Loucy (cell line): Measurements from ENCODE around the gene ARRDC1.

Experiments
- H2AFZ ChIP-seq: fragments of 200-600 bp; sonication (generic); 2 replicates; pipeline ENCODE4 v1.6.0; 2016; ENCODE audit warnings: antibody characterized with exemption, mild to moderate bottlenecking, low read length, moderate library complexity
- H3F3A ChIP-seq: fragments of 200-600 bp; 2 replicates; pipeline ENCODE4 v1.6.0; 2016; ENCODE audit warnings: antibody characterized with exemption, low read depth, mild to moderate bottlenecking
- H3K27me3 ChIP-seq: fragments of 200-600 bp; sonication (generic); 2 replicates; pipeline ENCODE4 v1.6.1; 2014; ENCODE audit warnings: low read length, mild to moderate bottlenecking; ENCODE audit not compliant: insufficient read depth, poor library complexity, severe bottlenecking
- H3K36me3 ChIP-seq: fragments of 200-600 bp; sonication (generic); 2 replicates; pipeline ENCODE4 v1.6.1; 2016; ENCODE audit warnings: low read length; ENCODE audit not compliant: insufficient read depth
- H3K4me1 ChIP-seq: fragments of 200-600 bp; sonication (generic); 2 replicates; pipeline ENCODE4 v1.5.1; 2014; ENCODE audit warnings: low read length, mild to moderate bottlenecking; ENCODE audit not compliant: insufficient read depth, poor library complexity, severe bottlenecking
- H3K4me2 ChIP-seq: fragments of 200-600 bp; sonication (generic); 2 replicates; pipeline ENCODE4 v1.6.0; 2014; ENCODE audit warnings: antibody characterized with exemption, low read length, low read depth, mild to moderate bottlenecking; ENCODE audit not compliant: poor library complexity, severe bottlenecking
- H3K4me3 ChIP-seq: fragments of 200-600 bp; sonication (generic); 2 replicates; pipeline ENCODE4 v1.5.1; 2014; ENCODE audit warnings: low read length, mild to moderate bottlenecking, mixed read lengths; ENCODE audit not compliant: poor library complexity, severe bottlenecking
- H3K79me2 ChIP-seq: fragments of 200-600 bp; sonication (generic); 2 replicates; pipeline ENCODE4 v1.6.1; 2014; ENCODE audit warnings: low read length; ENCODE audit not compliant: insufficient read depth
- H3K9ac ChIP-seq: fragments of 200-600 bp; sonication (generic); 2 replicates; pipeline ENCODE4 v1.6.0; 2014; ENCODE audit warnings: mild to moderate bottlenecking, low read depth, low read length, moderate library complexity; ENCODE audit not compliant: poor library complexity, severe bottlenecking
- H3K9me2 ChIP-seq: fragments of 200-600 bp; sonication (generic); replicated peaks from 2 replicates; pipeline ENCODE4 v1.6.1; 2016; ENCODE audit warnings: low read depth, low read length, mixed read lengths
- H3K9me3 ChIP-seq: fragments of 200-600 bp; sonication (generic); 2 replicates; pipeline ENCODE4 v1.6.1; 2014; ENCODE audit warnings: mild to moderate bottlenecking, antibody characterized with exemption, low read length, low read depth; ENCODE audit not compliant: insufficient read depth
- H4K20me1 ChIP-seq: fragments of 200-600 bp; sonication (generic); 2 replicates; pipeline ENCODE4 v1.6.0; 2014; ENCODE audit warnings: antibody characterized with exemption, low read length, mild to moderate bottlenecking; ENCODE audit not compliant: insufficient read depth, poor library complexity, severe bottlenecking
- EZH2phosphoT487 ChIP-seq: fragments of 200-600 bp; IDR thresholded peaks from 2 replicates; pipeline ENCODE4 v1.6.1; 2018; ENCODE audit warnings: antibody characterized with exemption, mild to moderate bottlenecking, moderate library complexity, borderline replicate concordance
- TF ChIP-seq, protein P1 (sequence below): fragments of 200-600 bp; sonication (generic); conservative IDR thresholded peaks from 2 replicates; pipeline ENCODE4 v1.5.1; 2014; ENCODE audit warnings: mild to moderate bottlenecking, antibody characterized with exemption, low read length

ARRDC1 gene

DNA sequence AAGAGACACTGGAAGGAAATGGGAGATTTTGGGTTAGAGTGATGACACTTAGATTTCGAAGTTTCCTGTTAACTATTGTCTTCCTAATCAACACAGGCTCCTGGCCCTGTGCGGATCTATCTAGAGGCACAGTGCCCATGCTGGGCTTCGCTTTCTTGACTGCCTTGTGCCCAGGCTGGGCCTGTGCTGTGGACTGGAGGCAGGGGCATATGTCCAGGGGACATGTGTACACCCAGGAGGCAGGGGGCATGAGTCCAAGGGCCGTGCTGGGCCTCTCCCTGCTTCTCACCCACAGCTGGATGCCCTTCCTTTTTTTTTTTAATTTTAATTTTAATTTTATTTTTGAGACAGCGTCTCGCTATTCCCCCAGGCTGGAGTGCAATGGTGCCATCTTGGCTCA is 50.9 kb downstream of the ARRDC1 start:
- Histone ChIP-seq H3K4me2 (no peak overlapping the region), H3K9me3 (no peaks in the 10 kb centered on the region), H2AFZ (no peak overlapping the region), H3K36me3 (peaks cover 19% of the 10 kb centered on the region; the same call in 1 of the 2 replicates), H3K9ac (no peak overlapping the region), H3K9me2 (no peaks in the 10 kb centered on the region), H3K4me1 (peaks cover 8% of the 10 kb centered on the region), H3F3A (no peaks in the 10 kb centered on the region), H3K27me3 (no peaks in the 10 kb centered on the region), H3K4me3 (no peak overlapping the region), H4K20me1 (peaks cover 42% of the 10 kb centered on the region), H3K79me2 (peaks cover 86% of the 10 kb centered on the region)
- TF ChIP-seq, protein P1, sequence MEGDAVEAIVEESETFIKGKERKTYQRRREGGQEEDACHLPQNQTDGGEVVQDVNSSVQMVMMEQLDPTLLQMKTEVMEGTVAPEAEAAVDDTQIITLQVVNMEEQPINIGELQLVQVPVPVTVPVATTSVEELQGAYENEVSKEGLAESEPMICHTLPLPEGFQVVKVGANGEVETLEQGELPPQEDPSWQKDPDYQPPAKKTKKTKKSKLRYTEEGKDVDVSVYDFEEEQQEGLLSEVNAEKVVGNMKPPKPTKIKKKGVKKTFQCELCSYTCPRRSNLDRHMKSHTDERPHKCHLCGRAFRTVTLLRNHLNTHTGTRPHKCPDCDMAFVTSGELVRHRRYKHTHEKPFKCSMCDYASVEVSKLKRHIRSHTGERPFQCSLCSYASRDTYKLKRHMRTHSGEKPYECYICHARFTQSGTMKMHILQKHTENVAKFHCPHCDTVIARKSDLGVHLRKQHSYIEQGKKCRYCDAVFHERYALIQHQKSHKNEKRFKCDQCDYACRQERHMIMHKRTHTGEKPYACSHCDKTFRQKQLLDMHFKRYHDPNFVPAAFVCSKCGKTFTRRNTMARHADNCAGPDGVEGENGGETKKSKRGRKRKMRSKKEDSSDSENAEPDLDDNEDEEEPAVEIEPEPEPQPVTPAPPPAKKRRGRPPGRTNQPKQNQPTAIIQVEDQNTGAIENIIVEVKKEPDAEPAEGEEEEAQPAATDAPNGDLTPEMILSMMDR = no peak
- TF ChIP-seq EZH2phosphoT487 = no peak

DNA sequence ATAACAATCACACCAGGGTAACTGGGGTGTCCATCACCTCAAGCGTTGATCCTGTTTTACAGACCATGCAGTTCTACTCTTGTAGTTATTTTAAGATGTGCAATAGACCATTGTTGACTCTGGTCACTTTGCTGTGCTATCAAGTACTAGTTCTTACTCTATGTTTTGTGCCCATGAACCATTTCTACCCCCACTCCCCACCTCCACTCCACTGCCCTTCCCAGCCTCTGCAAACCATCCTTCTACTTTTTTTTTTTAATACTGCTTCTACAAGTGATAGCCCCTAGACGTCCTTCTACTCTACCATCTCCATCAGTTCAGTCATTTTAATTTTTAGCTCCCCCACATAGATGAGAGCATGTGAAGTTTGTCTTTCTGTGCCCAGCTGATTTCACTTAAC is 52.1 kb downstream of the ARRDC1 start:
- H4K20me1 ChIP-seq = peaks cover 37% of the 10 kb centered on the region
- H3K36me3 ChIP-seq = peaks cover 12% of the 10 kb centered on the region; the same call in 1 of the 2 replicates
- no peak overlapping the region for H2AFZ ChIP-seq
- peaks cover 85% of the 10 kb centered on the region for H3K79me2 ChIP-seq
- no peak overlapping the region for H3K9ac ChIP-seq
- H3F3A ChIP-seq = no peaks in the 10 kb centered on the region
- no peak for TF ChIP-seq EZH2phosphoT487
- TF ChIP-seq, protein P1 = no peak
- H3K9me3 ChIP-seq = no peaks in the 10 kb centered on the region
- H3K27me3 ChIP-seq = no peaks in the 10 kb centered on the region
- no peak overlapping the region for H3K4me3 ChIP-seq
- no peaks in the 10 kb centered on the region for H3K9me2 ChIP-seq
- no peak overlapping the region for H3K4me2 ChIP-seq
- H3K4me1 ChIP-seq = peaks cover 8% of the 10 kb centered on the region

DNA sequence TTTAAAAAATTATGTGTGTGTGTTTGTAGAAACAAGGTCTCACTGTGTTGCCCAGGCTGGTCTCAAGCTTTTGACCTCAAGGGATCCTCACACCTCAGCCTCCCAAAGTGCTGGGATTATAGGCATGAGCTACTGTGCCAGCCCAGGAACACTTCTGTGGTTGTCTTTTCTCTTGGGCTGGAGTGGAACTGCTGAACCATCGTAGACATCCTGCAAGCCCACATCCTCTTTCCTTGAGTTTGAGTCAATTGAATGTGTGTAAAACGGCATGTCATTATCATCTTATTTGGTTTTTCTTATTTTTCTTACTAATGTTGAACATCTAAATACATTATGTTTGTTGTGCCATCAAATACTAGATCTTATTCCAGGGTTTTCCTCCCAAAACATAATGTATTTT is 53.3 kb downstream of the ARRDC1 start:
- Histone ChIP-seq H3K27me3 (no peaks in the 10 kb centered on the region), H3F3A (no peaks in the 10 kb centered on the region), H3K36me3 (peaks cover 8% of the 10 kb centered on the region; the same call in 1 of the 2 replicates), H2AFZ (no peak overlapping the region), H3K9ac (no peak overlapping the region), H3K9me3 (no peaks in the 10 kb centered on the region), H3K9me2 (no peaks in the 10 kb centered on the region), H4K20me1 (peaks cover 42% of the 10 kb centered on the region), H3K4me2 (no peak overlapping the region), H3K4me1 (peaks cover 8% of the 10 kb centered on the region), H3K79me2 (peaks cover 90% of the 10 kb centered on the region), H3K4me3 (no peak overlapping the region)
- TF ChIP-seq, protein P1 = no peak
- no peak for TF ChIP-seq EZH2phosphoT487
